Fibroblast of skin of right biceps (primary cell): Measurements from ENCODE around the gene SPP1.
A peak's percentile ranks its signal among the peaks of the same experiment; 100 is the strongest.

Experiments used
- DNase-seq: peaks from one replicate; pipeline ENCODE4 v3.0.0-alpha.2; 2013

The SPP1 gene

GRCh38 chr4:87957061-87957460, 18.5 kb upstream of the SPP1 start:
- no peak for DNase-seq

DNA sequence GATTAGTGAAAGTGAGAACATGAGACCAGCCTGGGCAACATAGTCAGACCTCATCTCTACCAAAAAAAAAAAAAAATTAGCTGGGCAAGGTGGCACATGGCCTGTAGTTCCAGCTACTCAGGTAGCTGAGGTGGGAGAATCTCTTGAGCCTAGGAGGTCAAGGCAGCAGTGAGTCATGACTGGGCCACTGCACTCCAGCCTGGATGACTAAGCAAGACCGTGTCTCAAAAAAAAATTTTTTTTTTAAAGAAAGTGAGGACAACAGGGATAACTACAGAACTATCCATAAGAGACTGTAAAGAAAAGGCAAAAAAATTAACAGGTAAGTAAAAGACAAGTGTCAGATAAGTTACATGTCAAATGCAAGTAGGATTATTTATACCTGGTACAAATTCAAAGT, 13.5 kb upstream of the SPP1 start:
- peak; percentile 40 for DNase-seq

- no peak for DNase-seq
Measured at GRCh38 chr4:87962398-87963146, 12.9 kb upstream of the SPP1 start.

DNA sequence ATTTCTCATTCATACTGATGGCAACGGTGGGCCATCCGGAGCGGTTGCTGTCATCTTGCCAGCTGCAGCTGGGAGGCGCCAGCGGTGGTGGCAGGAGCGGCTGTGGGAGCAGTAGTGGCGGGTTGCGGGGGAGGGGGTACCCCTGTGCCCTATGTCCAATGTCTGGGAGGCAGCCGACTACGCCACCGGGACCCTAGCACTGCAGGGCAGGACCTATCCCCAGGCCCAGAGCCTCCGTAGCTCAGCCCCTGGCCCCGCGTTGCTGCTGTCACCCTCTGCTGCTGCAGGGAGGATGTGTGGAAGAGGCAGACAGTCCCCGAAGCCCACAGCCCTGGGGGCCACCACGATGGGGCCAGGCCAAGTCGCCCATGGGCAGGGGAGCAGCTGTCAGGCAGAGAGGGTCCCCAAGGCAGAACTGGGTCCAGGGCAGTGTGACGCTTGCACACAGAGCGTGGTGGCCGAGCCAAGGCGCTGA, 10.0 kb upstream of the SPP1 start:
- DNase-seq, result no peak

- DNase-seq, result no peak
Measured at GRCh38 chr4:87966095-87966496, 9.4 kb upstream of the SPP1 start.

DNA sequence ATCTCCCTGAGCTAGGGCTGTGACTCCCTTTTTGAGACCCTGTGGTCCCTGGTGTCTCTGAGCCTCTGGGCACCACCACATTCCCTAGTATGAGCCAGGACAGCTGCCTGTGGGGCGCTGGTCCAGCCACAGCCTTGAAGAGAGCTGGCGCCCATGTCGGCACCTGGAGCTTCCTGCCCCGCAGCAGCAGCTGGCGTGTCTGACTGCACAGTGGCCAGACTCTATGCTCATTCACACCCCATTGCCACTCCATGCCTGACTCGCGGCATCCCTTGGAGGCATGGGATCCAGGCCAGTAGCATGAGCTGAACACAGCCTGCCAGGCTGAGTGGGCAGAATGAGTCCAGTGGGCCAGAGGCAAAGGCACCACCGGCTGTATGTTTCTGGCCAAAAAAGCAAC, 8.3 kb upstream of the SPP1 start:
- DNase-seq, result no peak

DNA sequence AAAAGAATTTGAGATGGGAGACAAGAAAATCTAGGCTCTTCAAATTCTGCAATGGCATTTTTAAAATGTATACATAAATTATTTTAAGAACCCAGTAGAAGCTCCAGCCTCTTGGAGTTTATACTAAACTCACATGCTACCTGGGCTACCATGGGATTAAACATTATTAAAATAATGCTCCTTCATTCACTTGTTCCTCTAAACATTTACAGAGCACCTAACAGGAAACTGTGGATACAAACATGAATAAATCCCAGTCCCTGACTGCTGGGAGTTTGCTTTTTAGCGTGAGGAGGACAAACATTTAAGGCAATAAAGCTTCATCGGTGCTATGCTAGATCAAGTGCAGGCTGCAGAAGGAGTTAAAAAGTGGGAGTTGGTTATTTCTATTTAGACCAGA, 5.4 kb upstream of the SPP1 start:
- no peak for DNase-seq

GRCh38 chr4:87971866-87972265, 3.6 kb upstream of the SPP1 start:
- no peak for DNase-seq

DNA sequence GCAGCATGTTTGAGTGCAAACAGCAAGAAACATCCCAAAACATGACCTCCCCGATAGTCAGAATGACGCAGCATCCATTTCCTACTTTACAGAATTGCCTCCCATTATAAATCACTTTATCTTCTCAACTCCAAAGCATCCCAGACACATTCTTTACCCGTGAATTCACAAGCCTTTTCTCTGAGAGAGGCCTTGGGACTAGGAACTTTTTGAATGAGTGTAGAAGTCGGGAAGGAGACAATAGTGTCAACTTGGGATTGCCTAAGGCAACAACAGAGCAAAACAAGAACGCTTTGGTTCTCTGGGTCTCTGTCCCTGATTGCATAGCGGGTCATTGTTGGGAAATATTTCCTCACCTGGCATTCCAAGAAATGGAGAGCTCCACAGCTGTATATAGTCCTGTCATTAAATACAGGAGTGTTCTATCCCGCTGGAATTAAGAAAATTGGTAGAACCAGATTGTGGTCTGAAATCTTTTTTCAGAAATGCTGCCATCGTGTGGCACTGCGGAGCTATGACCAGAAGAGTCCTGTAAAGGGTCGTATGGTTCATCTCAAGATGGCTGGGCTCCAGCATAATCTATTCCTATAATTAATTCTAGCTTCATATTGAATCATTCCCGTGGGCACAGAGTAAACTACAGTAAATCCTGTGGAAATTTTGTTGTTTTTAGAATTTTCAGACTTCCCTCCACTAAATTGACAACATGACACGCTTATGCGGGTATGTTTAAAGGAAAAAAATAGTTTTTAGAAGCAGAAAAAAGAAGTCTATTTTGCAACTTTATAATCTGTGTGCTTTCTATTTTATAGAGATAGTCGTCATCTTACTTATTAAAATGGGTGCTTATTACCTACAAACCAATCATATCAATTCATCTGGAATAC, 2.0 kb upstream of the SPP1 start:
- peak; percentile 96 for DNase-seq

- no peak for DNase-seq
Measured at GRCh38 chr4:87974856-87975462, 555 bp upstream of the SPP1 start.

- DNase-seq, result no peak
Measured at GRCh38 chr4:87977521-87978278, 2.2 kb downstream of the SPP1 start.

DNA sequence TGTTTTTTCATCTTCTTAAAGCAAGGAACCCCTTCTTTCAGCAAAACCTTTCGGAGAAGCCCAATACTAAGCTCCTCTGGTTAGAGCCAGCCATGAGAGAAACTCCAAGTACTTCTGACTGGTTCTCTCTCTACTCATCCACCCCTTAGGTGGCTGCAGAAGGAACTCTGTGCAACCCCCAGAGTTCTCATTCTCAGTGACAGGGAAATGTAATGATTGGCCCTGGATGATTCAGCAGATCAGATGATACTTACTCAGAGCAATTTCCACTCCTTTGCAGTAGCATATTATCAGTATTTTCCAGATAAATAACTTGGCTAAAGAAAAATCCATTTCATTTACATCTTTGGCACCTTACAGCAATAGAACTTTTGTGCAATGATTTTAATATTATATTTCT, 3.2 kb downstream of the SPP1 start:
- DNase-seq, result peak; percentile 58

DNA sequence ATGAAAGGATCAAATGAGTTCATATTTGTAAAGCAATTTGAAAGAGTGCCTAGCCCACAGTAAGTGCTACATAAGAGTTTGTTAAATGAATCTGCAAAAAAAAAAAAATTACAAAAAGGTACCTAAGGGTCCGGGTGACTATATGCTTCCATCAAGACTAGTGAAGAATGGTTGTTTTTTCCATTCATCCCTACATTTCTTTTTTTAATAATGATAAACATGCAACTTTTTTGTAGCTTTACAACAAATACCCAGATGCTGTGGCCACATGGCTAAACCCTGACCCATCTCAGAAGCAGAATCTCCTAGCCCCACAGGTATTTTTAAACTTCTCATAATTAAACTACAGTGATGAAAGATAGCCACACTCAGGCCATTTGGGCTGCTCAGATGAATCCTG, 4.3 kb downstream of the SPP1 start:
- no peak for DNase-seq

- DNase-seq, result no peak
Measured at GRCh38 chr4:87981486-87981885, 6.0 kb downstream of the SPP1 start.

DNA sequence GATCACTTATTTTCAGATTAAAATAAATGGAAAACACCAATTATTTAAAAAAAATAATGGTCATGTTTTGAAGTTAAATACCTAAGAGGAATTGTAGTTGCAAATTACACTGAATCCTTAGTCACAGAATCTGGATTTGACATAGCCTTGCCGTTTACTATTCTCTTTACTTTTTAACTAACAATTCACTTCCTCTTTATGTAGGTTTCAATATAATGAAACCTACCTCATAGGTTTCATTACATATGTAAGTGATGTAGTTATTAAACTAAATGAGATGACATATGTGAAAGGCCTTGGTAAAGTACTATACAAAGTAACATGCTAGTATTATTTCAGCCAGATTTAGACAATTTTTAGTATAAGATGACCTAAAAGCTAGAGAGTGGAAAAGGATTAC, 6.5 kb downstream of the SPP1 start:
- no peak for DNase-seq

- DNase-seq, result peak; percentile 60
Measured at GRCh38 chr4:87982446-87983010, 7.0 kb downstream of the SPP1 start.

- DNase-seq, result no peak
Measured at GRCh38 chr4:87983996-87984395, 8.5 kb downstream of the SPP1 start.

GRCh38 chr4:87985097-87985886, 9.8 kb downstream of the SPP1 start:
- DNase-seq, result peak; percentile 54

DNA sequence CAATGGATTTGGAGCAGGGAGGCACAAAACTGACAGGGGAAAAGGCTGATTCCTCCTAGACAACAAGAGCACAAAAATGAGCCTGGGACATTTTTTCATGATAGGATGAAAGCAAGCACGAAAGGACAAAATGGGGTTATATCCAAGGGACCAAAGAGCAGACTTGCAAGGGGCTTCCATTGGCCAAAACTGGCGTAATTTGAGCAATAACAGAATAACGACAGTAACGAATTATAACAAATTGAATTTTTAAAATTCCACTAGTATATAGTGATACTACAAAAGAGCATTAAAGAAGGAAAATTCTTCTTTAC, 10.3 kb downstream of the SPP1 start:
- DNase-seq, result no peak

GRCh38 chr4:87986508-87986907, 11.0 kb downstream of the SPP1 start:
- DNase-seq, result no peak

- no peak for DNase-seq
Measured at GRCh38 chr4:87989765-87990164, 14.3 kb downstream of the SPP1 start.

- DNase-seq, result no peak
Measured at GRCh38 chr4:87995435-87995834, 19.9 kb downstream of the SPP1 start.
